Endothelial cell of umbilical vein (primary cell): ENCODE measurements around the gene IDI1. TPM values are rescaled to one million over a fixed set of nuclear protein-coding genes. Genes with fewer than 3 reads are reported as not detected.

Experiments
- BruUV-seq: library from RNA; stranded (reverse); fragments of 400-500 nt; replicated peaks from 2 replicates; lab custom pipeline; 2021; lab: Mats Ljungman, UMichigan
- CTCF ChIA-PET: fragments of 300-600, 350-600 bp; sonication (Branson Sonifier 250); formaldehyde crosslinking; loops from one replicate; lab custom pipeline; 2021; ENCODE audit warnings: antibody characterized with exemption, inconsistent platforms; lab: Charles Lee
- POLR2A ChIA-PET: fragments of 300-600, 350-600 bp; sonication (Branson Sonifier 250); formaldehyde crosslinking; loops from one replicate; lab custom pipeline; 2021; ENCODE audit warnings: antibody characterized with exemption, inconsistent platforms; lab: Charles Lee
- DNase-seq: peaks from one replicate; pipeline ENCODE4 v3.0.0-alpha.2; 2011; ENCODE audit warnings: low read depth, low spot score
- FAIRE-seq: peaks from 2 replicates; lab custom pipeline; 2011; peaks lifted over from hg19 to GRCh38; lab: Jason Lieb, UNC
- H2AFZ ChIP-seq: 2 replicates; pipeline ENCODE4 v1.6.0; 2012; ENCODE audit warnings: low read depth, low read length, control low read depth, inconsistent platforms
- H3K27ac ChIP-seq: 2 replicates; pipeline ENCODE4 v1.5.1; 2011; ENCODE audit warnings: low read depth, mild to moderate bottlenecking, control low read depth, low read length, moderate library complexity; ENCODE audit not compliant: insufficient read depth
- H3K27me3 ChIP-seq, 2 experiments: 2 replicates each; pipeline versions ENCODE4 v1.6.0 to v1.6.1; 2011; ENCODE audit warnings: low read length in 2 of 2, mixed read lengths in 1 of 2; ENCODE audit not compliant: control insufficient read depth in 2 of 2, insufficient read depth in 2 of 2
- H3K36me3 ChIP-seq, 2 experiments: 2 replicates in 1 of 2; 3 replicates in 1 of 2; pipeline ENCODE4 v1.5.1; 2011; ENCODE audit warnings: low read length in 2 of 2, mild to moderate bottlenecking in 1 of 2, moderate library complexity in 1 of 2; ENCODE audit not compliant: control insufficient read depth in 2 of 2, insufficient read depth in 2 of 2; ENCODE audit errors: extremely low read depth in 1 of 2
- H3K4me1 ChIP-seq: 3 replicates; pipeline ENCODE4 v1.5.1; 2011; ENCODE audit warnings: mild to moderate bottlenecking, low read length; ENCODE audit not compliant: control insufficient read depth, insufficient read depth; ENCODE audit errors: extremely low read depth
- H3K4me2 ChIP-seq: 2 replicates; pipeline ENCODE4 v1.6.1; 2011; ENCODE audit warnings: low read length, control low read depth, mixed read lengths; ENCODE audit not compliant: insufficient read depth
- H3K4me3 ChIP-seq, 3 experiments: fragments of 200-600 bp in 1 of 3; sonication (generic), shearing (Covaris generic) in 1 of 3; replicated peaks in 1 of 3; 2 replicates each; pipeline ENCODE4 v1.5.1; 2011 to 2016; ENCODE audit warnings: control low read depth in 3 of 3, low read length in 3 of 3, mild to moderate bottlenecking in 2 of 3, inconsistent platforms in 1 of 3, low read depth in 1 of 3, moderate library complexity in 1 of 3; ENCODE audit not compliant: insufficient read depth in 1 of 3
- H3K79me2 ChIP-seq: 2 replicates; pipeline ENCODE4 v1.6.0; 2012; ENCODE audit warnings: low read length, inconsistent platforms; ENCODE audit not compliant: control insufficient read depth, insufficient read depth
- H3K9ac ChIP-seq: replicated peaks from 2 replicates; pipeline ENCODE3; 2011; ENCODE audit warnings: low read length, control low read depth; ENCODE audit not compliant: insufficient read depth; ENCODE audit errors: extremely low read depth
- H3K9me1 ChIP-seq: replicated peaks from 3 replicates; pipeline ENCODE4 v1.6.0; 2011; ENCODE audit warnings: mild to moderate bottlenecking, low read length; ENCODE audit not compliant: control insufficient read depth, insufficient read depth; ENCODE audit errors: extremely low read depth
- H3K9me3 ChIP-seq: replicated peaks from 2 replicates; pipeline ENCODE4 v1.5.1; 2012; ENCODE audit warnings: low read length, inconsistent platforms; ENCODE audit not compliant: control insufficient read depth, insufficient read depth
- H4K20me1 ChIP-seq: replicated peaks from 2 replicates; pipeline ENCODE3; 2011; ENCODE audit warnings: mild to moderate bottlenecking, low read length; ENCODE audit not compliant: control insufficient read depth, insufficient read depth; ENCODE audit errors: extremely low read depth
- CTCF ChIP-seq, 2 donors: IDR thresholded peaks; 1 replicate in 1 of 2; 2 replicates in 1 of 2; pipeline ENCODE4 v1.5.1; 2011; ENCODE audit warnings: low read length in 2 of 2, mild to moderate bottlenecking in 2 of 2, moderate library complexity in 2 of 2, control low read depth in 1 of 2, inconsistent platforms in 1 of 2, low read depth in 1 of 2; ENCODE audit not compliant: insufficient read depth in 1 of 2; ENCODE audit errors: extremely low read depth in 1 of 2
- FOS ChIP-seq: IDR thresholded peaks from 2 replicates; pipeline ENCODE4 v1.6.1; 2011; ENCODE audit warnings: mild to moderate bottlenecking, low read length, moderate library complexity, borderline replicate concordance; ENCODE audit not compliant: insufficient read depth
- GATA2 ChIP-seq: IDR thresholded peaks from 2 replicates; pipeline ENCODE4 v1.7.0; 2011; ENCODE audit warnings: low read depth, mild to moderate bottlenecking, moderate library complexity, mixed read lengths, low read length; ENCODE audit not compliant: insufficient read length, insufficient read depth
- JUN ChIP-seq: IDR thresholded peaks from 2 replicates; pipeline ENCODE4 v1.6.1; 2011; ENCODE audit warnings: borderline replicate concordance, low read depth; ENCODE audit not compliant: insufficient read length, insufficient read depth
- MAX ChIP-seq: IDR thresholded peaks from 2 replicates; pipeline ENCODE4 v1.6.1; 2011; ENCODE audit not compliant: insufficient read depth, insufficient read length
- MYC ChIP-seq: IDR thresholded peaks from one replicate; pipeline ENCODE4 v1.6.1; 2011; ENCODE audit warnings: mild to moderate bottlenecking, low read depth, low read length
- POLR2A ChIP-seq: IDR thresholded peaks from 2 replicates; pipeline ENCODE4 v1.6.1; 2012; ENCODE audit warnings: low read depth, mild to moderate bottlenecking, control low read depth, low read length
- POLR2AphosphoS5 ChIP-seq: IDR thresholded peaks from 2 replicates; pipeline ENCODE4 v1.6.1; 2012; ENCODE audit warnings: low read depth, mild to moderate bottlenecking, control low read depth, low read length, moderate library complexity; ENCODE audit not compliant: insufficient read depth
- dilution Hi-C: fragments of 300-500 bp; cut with MboI; formaldehyde crosslinking; loops from one replicate; pipeline ENCODE4 v1.15.0; 2019; ENCODE audit warnings: low sequenced_read_pairs; ENCODE audit not compliant: extremely low pct_ligation_motif_present
- intact Hi-C: fragments of 100-400 bp; cut with micrococcal nuclease; formaldehyde crosslinking; loops from one replicate; pipeline ENCODE4 v1.10.0; 2022
- polyA plus RNA-seq, 4 experiments: library from polyadenylated mRNA; depleted of rRNA in 3 of 4; stranded (reverse) in 3 of 4; unstranded in 1 of 4; fragments of >200 nt; gene quantifications; 2 replicates each; pipeline versions ENCODE4 v1.2.1 to v1.2.3, GENCODE V29; 2011 to 2012; ENCODE audit warnings: missing spikeins in 1 of 4
- total RNA-seq: library from RNA; stranded (reverse); gene quantifications from 2 replicates; pipeline ENCODE4 v1.2.3, GENCODE V29; 2021

Gene IDI1
- total and polyA plus RNA-seq, 2 donors (not counting 3 experiments of a cell fraction or from before 2014, with no cell fraction given) = 42.2 to 63.0 TPM

GRCh38 chr10:1006573-1006972 lies 42.3 kb downstream of the IDI1 start:
- Histone ChIP-seq H2AFZ (no peak overlapping the region), H4K20me1 (no peaks in the 10 kb centered on the region), H3K9me1 (no peaks in the 10 kb centered on the region), H3K27ac (no peak overlapping the region), H3K36me3 (peaks cover 31 to 50% of the 10 kb centered on the region in 2 experiments), H3K27me3 (no peaks in the 10 kb centered on the region), H3K79me2 (peaks cover 19% of the 10 kb centered on the region), H3K4me3 (no peak overlapping the region), H3K9ac (no peak overlapping the region), H3K4me2 (no peak overlapping the region), H3K4me1 (no peaks in the 10 kb centered on the region), H3K9me3 (no peaks in the 10 kb centered on the region)
- POLR2A ChIA-PET = no interaction called here
- no peak for TF ChIP-seq POLR2AphosphoS5
- no peak for TF ChIP-seq CTCF (IDR thresholded peaks at IDR 0.05; ENCODE audit: extremely low read depth in 1 of 2, insufficient read depth in 1 of 2, low read depth in 1 of 2, low read length in 2 of 2)
- TF ChIP-seq MYC = no peak
- no peak for TF ChIP-seq POLR2A
- no peak for TF ChIP-seq JUN
- TF ChIP-seq GATA2 = no peak
- TF ChIP-seq FOS = no peak
- TF ChIP-seq MAX = no peak
- dilution Hi-C loops = no loop called here
- intact Hi-C loops = no loop called here
- DNase-seq (no peak), FAIRE-seq (no peak)
- CTCF ChIA-PET = no interaction called here
- BruUV-seq = no TSS peak
